GM19372 (cell line): ENCODE data around the gene COG6.

Source experiments
- ATAC-seq: cut with Tn5 transposase; IDR thresholded peaks from one replicate; pipeline ENCODE4 v1.9.1; 2021; ENCODE audit warnings: mild to moderate bottlenecking, low read depth, moderate library complexity; ENCODE audit not compliant: unreplicated experiment

The COG6 gene

GRCh38 chr13:39655569-39656324 is at the start of gene COG6:
Gene COG6, plus strand, starts transcription at chr13:39655662. Its CDS starts 65 bp downstream, at chr13:39655727.
- peak; percentile 93 for ATAC-seq

- ATAC-seq: no peak
Measured at GRCh38 chr13:39605677-39606320, 49.7 kb upstream of the COG6 start.

GRCh38 chr13:39607876-39608275 is 47.6 kb upstream of the COG6 start:
- ATAC-seq: no peak

GRCh38 chr13:39612023-39612637 is 43.3 kb upstream of the COG6 start:
- ATAC-seq: no peak

- ATAC-seq: no peak
Measured at GRCh38 chr13:39616087-39616694, 39.3 kb upstream of the COG6 start.

- no peak for ATAC-seq
Measured at GRCh38 chr13:39618561-39618960, 36.9 kb upstream of the COG6 start.

GRCh38 chr13:39623466-39623865 is 32.0 kb upstream of the COG6 start:
- ATAC-seq: no peak

GRCh38 chr13:39631307-39631706 is 24.2 kb upstream of the COG6 start:
- ATAC-seq: no peak

- no peak for ATAC-seq
Measured at GRCh38 chr13:39632994-39633393, 22.5 kb upstream of the COG6 start.

- ATAC-seq: no peak
Measured at GRCh38 chr13:39635564-39635963, 19.9 kb upstream of the COG6 start.

- no peak for ATAC-seq
Measured at GRCh38 chr13:39637890-39638289, 17.6 kb upstream of the COG6 start.

GRCh38 chr13:39641645-39642044 is 13.8 kb upstream of the COG6 start:
- ATAC-seq: no peak

- no peak for ATAC-seq
Measured at GRCh38 chr13:39646122-39646521, 9.3 kb upstream of the COG6 start.

GRCh38 chr13:39655041-39655568 is 357 bp upstream of the COG6 start:
- ATAC-seq: peak; percentile 3

- peak; percentile 8 for ATAC-seq
Measured at GRCh38 chr13:39656325-39656677, 839 bp downstream of the COG6 start.

GRCh38 chr13:39663508-39663907 is 8.0 kb downstream of the COG6 start:
- ATAC-seq: no peak

- ATAC-seq: no peak
Measured at GRCh38 chr13:39663958-39664357, 8.5 kb downstream of the COG6 start.

- no peak for ATAC-seq
Measured at GRCh38 chr13:39665763-39666162, 10.3 kb downstream of the COG6 start.

- no peak for ATAC-seq
Measured at GRCh38 chr13:39670445-39670844, 15.0 kb downstream of the COG6 start.

- ATAC-seq: no peak
Measured at GRCh38 chr13:39672378-39673132, 17.1 kb downstream of the COG6 start.
